ENCODE results near the gene SPTBN1. TPM values are rescaled to one million over a fixed set of nuclear protein-coding genes. Genes with fewer than 3 reads are reported as not detected.

SPTBN1 gene
- total and polyA plus RNA-seq, 9 of the 15 experiments (the other 6 are each of a cell fraction or from before 2014, with no cell fraction given), result 8.9 to 66.8 (median 31.4) TPM

- no TSS peak for BruUV-seq (replicated peaks)
Observed at GRCh38 chr2:54638103-54638502, 182.0 kb downstream of the SPTBN1 start.

DNA sequence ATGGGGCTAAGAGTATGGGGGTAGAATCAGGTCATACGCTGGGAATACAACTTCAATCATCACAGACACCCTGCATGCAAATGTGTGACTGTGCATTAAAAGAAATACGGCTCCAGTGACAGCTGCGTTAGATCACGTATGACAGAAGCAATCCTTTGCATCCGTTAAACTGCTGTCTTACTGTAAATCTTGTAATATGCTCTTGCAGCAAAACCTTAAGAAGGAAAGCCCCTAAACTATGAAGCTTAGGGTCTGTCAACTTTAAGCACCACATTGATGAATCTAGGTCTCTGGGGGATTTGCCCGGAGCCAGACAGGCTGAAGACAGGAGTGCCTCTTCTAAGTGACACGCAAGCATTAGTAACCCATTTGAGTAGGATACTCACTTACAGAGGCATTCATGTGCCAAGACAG, 182.7 kb downstream of the SPTBN1 start:
- H3K4me1 ChIP-seq (replicated peaks in 1 of 2; ENCODE audit: control insufficient read depth in 2 of 2, insufficient read depth in 2 of 2, low read length in 2 of 2), result 0 out of 5 replicates have a peak, but pooled peaks cover 0 to 3% of the 10 kb centered on the region in 2 experiments
- no peak for ATAC-seq
- H3K27me3 ChIP-seq (ENCODE audit: control insufficient read depth in 2 of 2, insufficient read depth in 2 of 2, low read length in 2 of 2), result no peaks in the 10 kb centered on the region
- no peaks in the 10 kb centered on the region for H3K79me2 ChIP-seq (ENCODE audit: control insufficient read depth, insufficient read depth, low read length)
- no peaks in the 10 kb centered on the region for H3K9me3 ChIP-seq (replicated peaks; ENCODE audit: control insufficient read depth, insufficient read depth, low read depth, low read length)
- H3K4me2 ChIP-seq (ENCODE audit: insufficient read depth, low read length), result no peak overlapping the region
- WGBS (ENCODE audit: insufficient coverage, low coverage, missing lambda C conversion rate), result 87% methylated on average over 7 of the region's 7 CpGs
- intact Hi-C loops (cut with micrococcal nuclease), result no loop called here
- in situ Hi-C loops (cut with MboI), result no loop called here
- BruUV-seq (replicated peaks), result TSS peak; percentile 25
- POLR2A ChIA-PET, result no interaction called here
- H3K36me3 ChIP-seq (ENCODE audit: control insufficient read depth, insufficient read depth, low read length), result peaks cover 64% of the 10 kb centered on the region
- H2AFZ ChIP-seq (ENCODE audit: low read depth, low read length), result no peak overlapping the region
- no peak overlapping the region for H3K9ac ChIP-seq (ENCODE audit: insufficient read depth in 1 of 2, low read depth in 2 of 2, low read length in 2 of 2)
- no peak for FAIRE-seq
- H4K20me1 ChIP-seq (replicated peaks; ENCODE audit: control insufficient read depth, insufficient read depth, low read length), result no peaks in the 10 kb centered on the region; the same call in 1 of the 2 replicates
- CTCF ChIA-PET (ENCODE audit: low intra/inter-chr PET ratio), result no interaction called here
- H3K9me1 ChIP-seq (ENCODE audit: control insufficient read depth, insufficient read depth, low read length), result no peaks in the 10 kb centered on the region
- no peak overlapping the region for H3K4me3 ChIP-seq
- DNase-seq (ENCODE audit: extremely low read depth in 1 of 4, low spot score in 3 of 4), result no peak
- no peak overlapping the region for H3K27ac ChIP-seq (ENCODE audit: extremely low read depth, low read depth, low read length)
- TF ChIP-seq RCOR1 (IDR thresholded peaks at IDR 0.05; ENCODE audit: borderline replicate concordance in 1 of 2, low read depth in 2 of 2, low read length in 2 of 2) (no peak), MEF2D (tag; conservative IDR thresholded peaks at IDR 0.05; ENCODE audit: low read depth) (no peak), SRSF1 (IDR thresholded peaks at IDR 0.05; ENCODE audit: low read depth, low read length) (no peak)
- TF ChIP-seq, protein P1, sequence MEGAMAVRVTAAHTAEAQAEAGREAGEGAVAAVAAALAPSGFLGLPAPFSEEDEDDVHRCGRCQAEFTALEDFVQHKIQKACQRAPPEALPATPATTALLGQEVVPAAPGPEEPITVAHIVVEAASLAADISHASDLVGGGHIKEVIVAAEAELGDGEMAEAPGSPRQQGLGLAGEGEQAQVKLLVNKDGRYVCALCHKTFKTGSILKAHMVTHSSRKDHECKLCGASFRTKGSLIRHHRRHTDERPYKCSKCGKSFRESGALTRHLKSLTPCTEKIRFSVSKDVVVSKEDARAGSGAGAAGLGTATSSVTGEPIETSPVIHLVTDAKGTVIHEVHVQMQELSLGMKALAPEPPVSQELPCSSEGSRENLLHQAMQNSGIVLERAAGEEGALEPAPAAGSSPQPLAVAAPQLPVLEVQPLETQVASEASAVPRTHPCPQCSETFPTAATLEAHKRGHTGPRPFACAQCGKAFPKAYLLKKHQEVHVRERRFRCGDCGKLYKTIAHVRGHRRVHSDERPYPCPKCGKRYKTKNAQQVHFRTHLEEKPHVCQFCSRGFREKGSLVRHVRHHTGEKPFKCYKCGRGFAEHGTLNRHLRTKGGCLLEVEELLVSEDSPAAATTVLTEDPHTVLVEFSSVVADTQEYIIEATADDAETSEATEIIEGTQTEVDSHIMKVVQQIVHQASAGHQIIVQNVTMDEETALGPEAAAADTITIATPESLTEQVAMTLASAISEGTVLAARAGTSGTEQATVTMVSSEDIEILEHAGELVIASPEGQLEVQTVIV (CRISPR knock-in tag; IDR thresholded peaks at IDR 0.05; ENCODE audit: borderline replicate concordance), result no peak
- TF ChIP-seq, protein P2, sequence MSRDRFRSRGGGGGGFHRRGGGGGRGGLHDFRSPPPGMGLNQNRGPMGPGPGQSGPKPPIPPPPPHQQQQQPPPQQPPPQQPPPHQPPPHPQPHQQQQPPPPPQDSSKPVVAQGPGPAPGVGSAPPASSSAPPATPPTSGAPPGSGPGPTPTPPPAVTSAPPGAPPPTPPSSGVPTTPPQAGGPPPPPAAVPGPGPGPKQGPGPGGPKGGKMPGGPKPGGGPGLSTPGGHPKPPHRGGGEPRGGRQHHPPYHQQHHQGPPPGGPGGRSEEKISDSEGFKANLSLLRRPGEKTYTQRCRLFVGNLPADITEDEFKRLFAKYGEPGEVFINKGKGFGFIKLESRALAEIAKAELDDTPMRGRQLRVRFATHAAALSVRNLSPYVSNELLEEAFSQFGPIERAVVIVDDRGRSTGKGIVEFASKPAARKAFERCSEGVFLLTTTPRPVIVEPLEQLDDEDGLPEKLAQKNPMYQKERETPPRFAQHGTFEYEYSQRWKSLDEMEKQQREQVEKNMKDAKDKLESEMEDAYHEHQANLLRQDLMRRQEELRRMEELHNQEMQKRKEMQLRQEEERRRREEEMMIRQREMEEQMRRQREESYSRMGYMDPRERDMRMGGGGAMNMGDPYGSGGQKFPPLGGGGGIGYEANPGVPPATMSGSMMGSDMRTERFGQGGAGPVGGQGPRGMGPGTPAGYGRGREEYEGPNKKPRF (IDR thresholded peaks at IDR 0.05; ENCODE audit: low read depth, low read length), result no peak
- TF ChIP-seq, protein P3, sequence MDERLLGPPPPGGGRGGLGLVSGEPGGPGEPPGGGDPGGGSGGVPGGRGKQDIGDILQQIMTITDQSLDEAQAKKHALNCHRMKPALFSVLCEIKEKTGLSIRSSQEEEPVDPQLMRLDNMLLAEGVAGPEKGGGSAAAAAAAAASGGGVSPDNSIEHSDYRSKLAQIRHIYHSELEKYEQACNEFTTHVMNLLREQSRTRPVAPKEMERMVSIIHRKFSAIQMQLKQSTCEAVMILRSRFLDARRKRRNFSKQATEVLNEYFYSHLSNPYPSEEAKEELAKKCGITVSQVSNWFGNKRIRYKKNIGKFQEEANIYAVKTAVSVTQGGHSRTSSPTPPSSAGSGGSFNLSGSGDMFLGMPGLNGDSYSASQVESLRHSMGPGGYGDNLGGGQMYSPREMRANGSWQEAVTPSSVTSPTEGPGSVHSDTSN (CRISPR knock-in tag; IDR thresholded peaks at IDR 0.05; ENCODE audit: low read depth), result no peak
- TF ChIP-seq, protein P3 (tag; conservative IDR thresholded peaks at IDR 0.05; ENCODE audit: low read depth), result peak; percentile 58

More at GRCh38 chr2:54638103-54638502, 182.0 kb downstream of the SPTBN1 start:
- Histone ChIP-seq H3K36me3 (ENCODE audit: control insufficient read depth, insufficient read depth, low read length) (peaks cover 66% of the 10 kb centered on the region), H4K20me1 (replicated peaks; ENCODE audit: control insufficient read depth, insufficient read depth, low read length) (no peaks in the 10 kb centered on the region; the same call in 1 of the 2 replicates), H3K9ac (ENCODE audit: insufficient read depth in 1 of 2, low read depth in 2 of 2, low read length in 2 of 2) (no peak overlapping the region), H3K4me2 (ENCODE audit: insufficient read depth, low read length) (no peak overlapping the region), H3K9me3 (replicated peaks; ENCODE audit: control insufficient read depth, insufficient read depth, low read depth, low read length) (no peaks in the 10 kb centered on the region), H3K27ac (ENCODE audit: extremely low read depth, low read depth, low read length) (no peak overlapping the region), H3K27me3 (ENCODE audit: control insufficient read depth in 2 of 2, insufficient read depth in 2 of 2, low read length in 2 of 2) (no peaks in the 10 kb centered on the region), H3K79me2 (ENCODE audit: control insufficient read depth, insufficient read depth, low read length) (no peaks in the 10 kb centered on the region), H3K9me1 (ENCODE audit: control insufficient read depth, insufficient read depth, low read length) (no peaks in the 10 kb centered on the region), H3K4me1 (replicated peaks in 1 of 2; ENCODE audit: control insufficient read depth in 2 of 2, insufficient read depth in 2 of 2, low read length in 2 of 2) (0 out of 5 replicates have a peak, but pooled peaks cover 0 to 3% of the 10 kb centered on the region in 2 experiments), H2AFZ (ENCODE audit: low read depth, low read length) (no peak overlapping the region), H3K4me3 (no peak overlapping the region)
- intact Hi-C loops (cut with micrococcal nuclease) (no loop called here), in situ Hi-C loops (cut with MboI) (no loop called here)
- ChIA-PET POLR2A (no interaction called here), CTCF (ENCODE audit: low intra/inter-chr PET ratio) (no interaction called here)
- FAIRE-seq (no peak), DNase-seq (ENCODE audit: extremely low read depth in 1 of 4, low spot score in 3 of 4) (no peak), ATAC-seq (no peak)
- TF ChIP-seq CEBPB (tag; IDR thresholded peaks at IDR 0.05) (0 out of 2 replicates have a peak, but pooled peaks have one; percentile 21), ADNP (tag; IDR thresholded peaks at IDR 0.05) (no peak)
- 79% methylated on average over 3 of the region's 3 CpGs for WGBS (ENCODE audit: insufficient coverage, low coverage, missing lambda C conversion rate)

Data from K562 (cell line).